Stomach (tissue), 9 donors: ENCODE measurements around the gene BIRC7. TPM values are rescaled to one million over a fixed set of nuclear protein-coding genes. Genes with fewer than 3 reads are reported as not detected.

Source experiments
- DNase-seq, 2 donors: peaks; one replicate each; pipeline versions ENCODE4 v3.0.0 to v3.0.0-alpha.2; 2013 to 2019
- H3K27ac ChIP-seq, 5 donors: fragments of 200-600 bp in 4 of 5; sonication (generic) in 4 of 5; one replicate each; pipeline ENCODE4 v1.5.1; 2013 to 2019; ENCODE audit warnings: mild to moderate bottlenecking in 1 of 5, moderate library complexity in 1 of 5
- H3K27me3 ChIP-seq, 3 donors: fragments of 200-600 bp; sonication (generic); one replicate each; pipeline ENCODE4 v1.5.1; 2017 to 2019; ENCODE audit warnings: mixed run types in 1 of 3
- H3K36me3 ChIP-seq, 4 donors: fragments of 200-600 bp; sonication (generic); 1 replicate in 3 of 4; 2 replicates in 1 of 4; pipeline ENCODE4 v1.5.1; 2016 to 2019
- H3K4me1 ChIP-seq, 4 donors: fragments of 200-600 bp; sonication (generic); one replicate each; pipeline ENCODE4 v1.5.1; 2016 to 2019
- H3K4me3 ChIP-seq, 4 donors: fragments of 200-600 bp; sonication (generic) in 3 of 4; one replicate each; pipeline ENCODE4 v1.5.1; 2016 to 2019; ENCODE audit warnings: mild to moderate bottlenecking in 1 of 4
- H3K9me3 ChIP-seq, 4 donors: fragments of 200-600 bp; sonication (generic); one replicate each; pipeline ENCODE4 v1.5.1; 2016 to 2019
- EP300 ChIP-seq: sonication (generic); formaldehyde crosslinking; IDR thresholded peaks from one replicate; pipeline ENCODE4 v1.6.1; 2017; ENCODE audit warnings: antibody characterized with exemption
- POLR2A ChIP-seq, 4 donors: fragments of 450-650 bp; IDR thresholded peaks; one replicate each; pipeline ENCODE4 v1.6.1; 2016; ENCODE audit warnings: antibody characterized with exemption in 4 of 4, control low read depth in 2 of 4, mild to moderate bottlenecking in 1 of 4, moderate library complexity in 1 of 4
- POLR2AphosphoS5 ChIP-seq, 3 donors: sonication (generic); formaldehyde crosslinking; IDR thresholded peaks; one replicate each; pipeline ENCODE4 v1.6.1; 2016; ENCODE audit warnings: antibody characterized with exemption in 3 of 3
- WGBS, 5 donors: extraction: QIAGEN DNeasy Blood & Tissue Kit in 3 of 5; methylation state at CpG; one replicate each; pipeline versions ENCODE4 v1.1.5 to v1.1.7; 2013 to 2018; 5-methylcytosine and 5-hydroxymethylcytosine counted together
- intact Hi-C: fragments of 100-400 bp; cut with DNase I; formaldehyde crosslinking; loops from one replicate; pipeline ENCODE4 v1.15.1; 2023; ENCODE audit warnings: low total_unique reads
- polyA plus RNA-seq, 3 donors: library from polyadenylated mRNA; stranded (reverse); fragments of 200-250 nt; gene quantifications; one replicate each; pipeline ENCODE4 v1.2.3, GENCODE V29; 2013
- total RNA-seq, 5 donors: library from RNA; depleted of rRNA; stranded (reverse); fragments of >200 nt; gene quantifications; one replicate each; pipeline versions ENCODE4 v1.1.0 to v1.2.3, GENCODE V29; 2014 to 2016
- TF ChIP-seq, protein P1 (sequence below), 7 experiments: fragments of 450-650 bp in 4 of 7; fragments of 200-600 bp in 3 of 7; sonication (generic) in 3 of 7; IDR thresholded peaks; one replicate each; pipeline ENCODE4 v1.5.1; 2016 to 2019; ENCODE audit warnings: antibody characterized with exemption in 7 of 7, control low read depth in 2 of 7, mild to moderate bottlenecking in 1 of 7
- donor health status: healthy with polysubstance abuse.
- donor health status: Bipolar disorder and iron deficiency.
- donor health status: healthy.

The BIRC7 gene
- total and polyA plus RNA-seq, 8 donors: not detected

DNA sequence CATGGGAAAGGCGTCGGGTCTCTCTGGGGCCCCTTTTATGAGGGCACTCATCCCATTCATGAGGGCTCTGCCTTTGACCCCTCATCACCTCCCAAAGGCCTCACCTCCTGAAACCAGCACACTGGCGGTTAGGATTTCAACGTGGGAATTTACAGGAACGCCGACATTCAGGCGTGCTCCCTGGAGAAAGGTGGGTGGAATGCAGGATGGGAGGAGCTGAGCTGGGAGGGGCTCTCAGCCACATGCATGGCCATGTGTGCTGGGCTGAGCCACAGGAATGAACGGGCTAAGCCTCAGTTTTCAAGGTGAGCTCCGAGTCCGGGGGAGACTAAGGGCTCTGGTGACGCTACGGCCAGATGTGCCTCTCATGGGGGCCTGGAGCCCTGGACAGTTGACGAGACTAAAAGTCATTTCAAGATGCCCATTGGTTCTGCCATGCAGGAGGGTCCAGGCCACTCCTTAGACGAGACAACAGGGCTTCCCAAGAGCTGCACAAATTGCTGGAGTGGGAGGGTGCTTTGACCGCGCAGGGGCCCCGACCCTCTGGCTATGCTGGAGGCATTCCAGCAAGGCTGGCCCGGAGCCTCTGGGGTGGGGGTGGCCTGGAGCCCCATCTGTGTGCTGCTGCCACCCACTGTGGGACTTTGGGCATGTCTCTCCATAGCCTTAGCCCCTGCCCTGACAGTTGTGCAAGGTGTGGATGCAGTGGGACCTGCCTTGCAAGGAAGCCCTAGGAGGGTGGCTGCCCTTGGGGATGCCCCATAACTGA is 33.1 kb downstream of the BIRC7 start:
- no peak for DNase-seq
- Histone ChIP-seq H3K27me3 (peaks cover 0 to 49% (median 8%) of the 10 kb centered on the region in 3 donors), H3K27ac (no peak overlapping the region), H3K4me3 (no peak overlapping the region), H3K4me1 (peaks cover 11 to 18% (median 16%) of the 10 kb centered on the region in 4 donors), H3K9me3 (no peaks in the 10 kb centered on the region), H3K36me3 (no peaks in the 10 kb centered on the region)
- intact Hi-C loops: no loop called here
- TF ChIP-seq, protein P1, sequence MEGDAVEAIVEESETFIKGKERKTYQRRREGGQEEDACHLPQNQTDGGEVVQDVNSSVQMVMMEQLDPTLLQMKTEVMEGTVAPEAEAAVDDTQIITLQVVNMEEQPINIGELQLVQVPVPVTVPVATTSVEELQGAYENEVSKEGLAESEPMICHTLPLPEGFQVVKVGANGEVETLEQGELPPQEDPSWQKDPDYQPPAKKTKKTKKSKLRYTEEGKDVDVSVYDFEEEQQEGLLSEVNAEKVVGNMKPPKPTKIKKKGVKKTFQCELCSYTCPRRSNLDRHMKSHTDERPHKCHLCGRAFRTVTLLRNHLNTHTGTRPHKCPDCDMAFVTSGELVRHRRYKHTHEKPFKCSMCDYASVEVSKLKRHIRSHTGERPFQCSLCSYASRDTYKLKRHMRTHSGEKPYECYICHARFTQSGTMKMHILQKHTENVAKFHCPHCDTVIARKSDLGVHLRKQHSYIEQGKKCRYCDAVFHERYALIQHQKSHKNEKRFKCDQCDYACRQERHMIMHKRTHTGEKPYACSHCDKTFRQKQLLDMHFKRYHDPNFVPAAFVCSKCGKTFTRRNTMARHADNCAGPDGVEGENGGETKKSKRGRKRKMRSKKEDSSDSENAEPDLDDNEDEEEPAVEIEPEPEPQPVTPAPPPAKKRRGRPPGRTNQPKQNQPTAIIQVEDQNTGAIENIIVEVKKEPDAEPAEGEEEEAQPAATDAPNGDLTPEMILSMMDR (IDR thresholded peaks at IDR 0.05): no peak
- TF ChIP-seq POLR2A (IDR thresholded peaks at IDR 0.05) (no peak), EP300 (no peak), POLR2AphosphoS5 (IDR thresholded peaks at IDR 0.05) (no peak)
- 28 to 48% (median 31%) methylated on average over 14 to 18 of the region's 18 CpGs for WGBS, 5 donors

DNA sequence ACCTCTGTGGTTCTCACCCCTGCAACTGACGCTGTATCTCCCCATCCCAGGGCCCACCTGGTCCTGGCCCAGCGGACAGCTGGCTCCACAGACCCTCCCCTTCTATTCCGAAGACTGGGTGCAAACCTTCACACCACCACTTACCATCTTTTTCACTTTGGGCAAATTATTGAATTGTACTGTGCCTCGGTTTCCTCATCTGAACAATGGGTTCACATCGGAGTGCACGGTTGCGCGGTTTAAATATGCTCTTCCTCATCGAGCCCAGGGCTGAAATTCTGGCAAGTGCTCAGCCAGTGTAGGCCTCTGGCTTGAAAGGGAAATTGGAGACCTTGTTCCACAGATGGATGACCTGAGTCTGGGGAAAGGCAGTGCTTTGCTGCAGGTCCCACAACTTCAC is 34.0 kb downstream of the BIRC7 start:
- WGBS, 5 donors: 85 to 95% (median 94%) methylated on average over 9 of the region's 9 CpGs
- intact Hi-C loops: no loop called here
- H3K4me3 ChIP-seq: no peak overlapping the region
- H3K27ac ChIP-seq: no peak overlapping the region
- DNase-seq: no peak
- H3K4me1 ChIP-seq: peaks cover 19 to 26% (median 25%) of the 10 kb centered on the region in 4 donors
- H3K9me3 ChIP-seq: no peaks in the 10 kb centered on the region
- H3K36me3 ChIP-seq: no peaks in the 10 kb centered on the region
- TF ChIP-seq, protein P1 (IDR thresholded peaks at IDR 0.05): no peak
- peaks cover 0 to 41% (median 4%) of the 10 kb centered on the region in 3 donors for H3K27me3 ChIP-seq

DNA sequence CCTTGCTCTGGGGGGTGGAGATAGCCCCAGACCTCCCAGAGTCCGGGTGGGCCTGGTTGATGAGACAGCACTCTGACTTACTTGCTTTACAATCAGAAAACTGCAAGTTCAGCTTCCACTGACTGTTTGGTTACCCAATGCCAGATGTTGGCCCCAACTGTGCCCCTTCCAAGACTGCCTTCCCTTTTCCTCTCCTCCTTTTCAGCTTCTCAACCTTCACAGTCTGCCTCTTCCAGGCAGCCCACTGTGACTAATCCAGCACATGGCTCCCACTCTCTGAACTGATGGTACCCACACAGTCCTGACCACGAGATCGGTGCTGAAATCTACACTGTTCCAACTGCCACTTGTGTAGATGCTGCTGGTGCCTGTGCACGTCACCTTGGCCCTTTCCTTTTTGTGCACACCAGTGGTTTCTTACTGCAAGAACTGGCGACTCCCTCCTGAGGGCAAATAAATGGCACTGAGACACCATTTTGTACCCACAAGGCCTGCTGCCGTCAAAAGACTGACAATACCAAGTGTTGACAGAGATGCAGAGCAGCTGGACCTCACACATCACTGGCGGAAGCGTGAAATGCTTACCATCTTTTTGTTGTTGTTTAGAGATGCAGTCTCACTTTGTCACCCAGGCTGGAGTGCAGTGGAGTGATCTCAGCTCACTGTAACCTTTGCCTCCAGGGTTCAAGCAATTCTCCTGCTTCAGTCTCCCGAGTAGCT is 35.1 kb downstream of the BIRC7 start:
- H3K9me3 ChIP-seq: no peaks in the 10 kb centered on the region
- no peak for TF ChIP-seq POLR2A (IDR thresholded peaks at IDR 0.05)
- no peak for TF ChIP-seq POLR2AphosphoS5 (IDR thresholded peaks at IDR 0.05)
- TF ChIP-seq EP300: no peak
- TF ChIP-seq, protein P1 (IDR thresholded peaks at IDR 0.05): no peak
- intact Hi-C loops: no loop called here

DNA sequence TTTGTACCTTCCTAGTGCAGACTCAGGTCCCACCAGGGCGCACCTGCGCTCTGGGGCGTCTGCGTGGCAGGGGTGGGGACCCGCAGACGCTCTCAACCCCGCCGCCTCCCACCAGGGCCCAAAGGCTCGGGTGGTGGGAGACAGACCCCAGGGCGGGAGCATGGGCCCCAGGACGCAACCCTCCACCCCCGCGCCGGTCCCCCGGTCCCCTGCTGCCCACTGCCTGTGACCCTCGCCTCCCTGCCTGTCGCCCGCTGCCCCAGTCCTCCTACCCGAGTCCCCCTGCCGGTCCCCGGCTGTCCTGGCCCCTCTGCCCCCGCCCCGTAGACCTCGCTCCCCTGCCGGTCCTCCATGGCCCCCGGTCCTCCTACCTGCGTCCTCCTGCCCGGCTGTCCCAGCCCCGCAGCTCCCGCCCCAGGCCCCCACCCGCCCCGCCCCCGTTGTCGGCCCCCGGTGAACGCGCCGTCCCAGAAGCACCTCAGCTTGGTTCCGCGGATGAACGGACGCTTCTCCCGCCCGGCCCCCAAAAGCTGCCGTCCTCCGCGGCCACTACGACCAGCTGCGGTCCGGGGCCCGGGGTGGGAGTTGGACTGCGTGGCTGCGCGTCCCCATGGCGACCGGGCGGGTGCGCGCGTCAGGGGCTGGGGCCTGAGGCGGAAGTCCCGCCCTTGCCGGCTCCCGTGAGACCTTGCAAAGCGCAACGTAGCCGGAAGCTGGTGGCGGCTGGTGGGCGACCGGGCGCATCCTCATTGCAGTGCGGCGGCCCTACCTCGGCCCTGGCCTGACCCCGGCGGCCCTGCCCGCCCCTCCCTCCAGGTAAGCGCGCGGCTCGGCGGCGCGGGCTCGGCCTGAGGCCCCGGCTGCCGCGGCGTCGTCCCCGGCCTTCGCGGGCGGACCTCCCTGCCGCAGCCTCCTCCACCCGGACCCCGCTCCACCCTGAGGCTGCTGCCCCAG is 36.7 kb downstream of the BIRC7 start, which contains the start of gene ARFGAP1:
TSS of gene ARFGAP1 (plus strand) at position 709 of the 954 bp plus-strand sequence. CDS start 2,768 bp downstream, outside the sequence.
- Histone ChIP-seq H3K27ac (peak within 1 kb of the TSS; percentile 38 to 90 (median 81)), H3K36me3 (peaks cover 17 to 23% (median 20%) of the 10 kb centered on the region in 4 donors), H3K4me3 (peak within 1 kb of the TSS; percentile 92 to 100 (median 99)), H3K9me3 (no peaks in the 10 kb centered on the region), H3K4me1 (peaks cover 21 to 35% (median 29%) of the 10 kb centered on the region in 4 donors), H3K27me3 (peaks cover 0 to 14% (median 2%) of the 10 kb centered on the region in 3 donors)
- DNase-seq: peak; percentile 92 to 98
- TF ChIP-seq, protein P1 (IDR thresholded peaks at IDR 0.05): no peak
- TF ChIP-seq POLR2AphosphoS5 (IDR thresholded peaks at IDR 0.05) (peak; percentile 55 to 93 (median 71)), EP300 (no peak)
- intact Hi-C loops: no loop called here
- 0 to 2% (median 1%) methylated on average over 22 to 97 of the region's 97 CpGs for WGBS, 5 donors

More for the DNA sequence above, 35.1 kb downstream of the BIRC7 start:
- DNase-seq: no peak
- H3K27me3 ChIP-seq: peaks cover 0 to 30% (median 4%) of the 10 kb centered on the region in 3 donors
- peaks cover under 1 to 7% (median 4%) of the 10 kb centered on the region in 4 donors for H3K36me3 ChIP-seq
- peaks cover 21 to 35% (median 29%) of the 10 kb centered on the region in 4 donors for H3K4me1 ChIP-seq
- no peak overlapping the region for H3K27ac ChIP-seq
- H3K4me3 ChIP-seq: no peak overlapping the region
- WGBS, 5 donors: 85 to 93% (median 89%) methylated on average over 8 to 9 of the region's 9 CpGs
